Bronchial epithelial cell (primary cell): ENCODE data around the gene RNF181. TPM values are rescaled to one million over a fixed set of nuclear protein-coding genes. Genes with fewer than 3 reads are reported as not detected.
"Not testable (repeated sequence)": the region's sequence is repeated elsewhere in the genome, so short reads cannot be mapped to it uniquely, and the experiment has no call there.

Source experiments
- DNase-seq: peaks from one replicate; pipeline ENCODE4 v3.0.0-alpha.2; 2010; ENCODE audit warnings: low read depth
- FAIRE-seq: peaks from 2 replicates; lab custom pipeline; 2011; peaks lifted over from hg19 to GRCh38; lab: Jason Lieb, UNC
- H3K27me3 ChIP-seq: 2 replicates; pipeline ENCODE4 v1.5.1; 2011; ENCODE audit warnings: low read length; ENCODE audit not compliant: control insufficient read depth, insufficient read depth
- H3K36me3 ChIP-seq: 2 replicates; pipeline ENCODE4 v1.5.1; 2011; ENCODE audit warnings: low read length; ENCODE audit not compliant: control insufficient read depth, insufficient read depth
- H3K4me3 ChIP-seq: 2 replicates; pipeline ENCODE4 v1.5.1; 2011; ENCODE audit warnings: mild to moderate bottlenecking, low read depth, low read length, control low read depth
- CTCF ChIP-seq: IDR thresholded peaks from 2 replicates; pipeline ENCODE4 v1.5.1; 2011; ENCODE audit warnings: mild to moderate bottlenecking, moderate library complexity, low read length, control low read depth, inconsistent platforms; ENCODE audit not compliant: insufficient read depth, severe bottlenecking
- total RNA-seq: library from RNA; depleted of rRNA; stranded (reverse); fragments of >200 nt; gene quantifications from 2 replicates; pipeline ENCODE4 v1.2.1, GENCODE V29; 2014

The RNF181 gene
- total RNA-seq, 1 donor from 2014 or later: 240 TPM

DNA sequence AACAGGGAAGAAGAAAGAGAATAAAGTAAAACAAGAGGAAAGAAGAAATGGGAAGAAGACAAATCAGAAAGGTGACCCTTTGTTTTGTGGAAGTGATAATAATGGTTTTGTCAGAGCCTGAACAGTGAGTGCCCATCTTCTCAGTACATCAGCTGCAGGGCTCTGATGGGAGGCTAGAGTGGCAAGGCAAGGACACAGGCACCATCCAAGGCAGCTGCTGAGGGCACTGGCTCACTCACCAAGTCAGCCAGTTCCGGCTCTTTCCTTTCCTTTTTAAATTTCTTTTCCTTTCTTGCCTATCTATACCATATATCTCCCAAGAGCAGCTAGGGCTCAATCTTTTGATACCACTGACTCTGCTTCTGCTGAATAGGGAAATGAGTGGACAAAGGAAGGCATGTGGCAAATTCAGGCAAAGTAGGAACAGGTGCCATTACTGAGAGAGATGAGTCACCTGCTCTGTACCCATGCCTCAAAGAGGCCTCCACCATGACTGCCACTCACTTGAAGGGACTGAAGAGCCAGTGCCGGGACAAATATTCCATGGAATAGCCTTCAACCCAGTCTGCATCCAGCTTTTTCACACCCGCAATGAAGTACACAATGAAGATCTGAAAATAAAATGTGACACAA is 40.4 kb upstream of the RNF181 start:
- Histone ChIP-seq H3K27me3 (no peaks in the 10 kb centered on the region), H3K36me3 (peaks cover 13% of the 10 kb centered on the region), H3K4me3 (no peak overlapping the region)
- TF ChIP-seq CTCF: no peak
- FAIRE-seq: no peak
- DNase-seq: no peak

DNA sequence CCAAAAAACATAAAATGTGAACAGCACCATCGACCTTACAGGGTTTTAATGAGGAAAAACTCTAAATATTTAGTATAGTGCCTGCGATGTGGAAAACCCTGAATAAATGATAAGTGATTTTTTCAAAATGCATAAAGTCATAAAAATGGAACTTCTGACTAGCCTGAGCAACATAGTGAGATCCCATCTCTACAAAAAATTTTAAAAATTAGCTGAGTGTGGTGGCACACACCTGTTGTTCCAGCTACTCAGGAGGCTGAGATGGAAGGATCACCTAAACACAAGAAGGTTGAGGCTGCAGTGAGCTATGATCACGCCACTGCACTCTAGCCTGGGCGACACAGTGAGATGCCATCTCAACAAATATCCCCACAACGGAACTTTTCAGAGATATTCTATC is 38.4 kb upstream of the RNF181 start:
- Histone ChIP-seq H3K27me3 (no peaks in the 10 kb centered on the region), H3K36me3 (peaks cover 13% of the 10 kb centered on the region), H3K4me3 (no peak overlapping the region)
- FAIRE-seq: no peak
- no peak for DNase-seq
- no peak for TF ChIP-seq CTCF

GRCh38 chr2:85558160-85558559 is 37.4 kb upstream of the RNF181 start:
- Histone ChIP-seq H3K4me3 (no peak overlapping the region), H3K27me3 (no peaks in the 10 kb centered on the region), H3K36me3 (peaks cover 9% of the 10 kb centered on the region)
- FAIRE-seq: no peak
- DNase-seq: no peak
- no peak for TF ChIP-seq CTCF

GRCh38 chr2:85560403-85560726 is 35.2 kb upstream of the RNF181 start:
- not testable (repeated sequence) for DNase-seq, FAIRE-seq, H3K27me3 ChIP-seq, H3K36me3 ChIP-seq
- H3K4me3 ChIP-seq: peak overlapping the region; percentile 68

- no peak for TF ChIP-seq CTCF
- peaks cover 4% of the 10 kb centered on the region for H3K36me3 ChIP-seq
- FAIRE-seq (no peak), DNase-seq (no peak)
- no peaks in the 10 kb centered on the region for H3K27me3 ChIP-seq
- peak overlapping the region; percentile 68 for H3K4me3 ChIP-seq
Measured at GRCh38 chr2:85560812-85561279, 34.7 kb upstream of the RNF181 start.

GRCh38 chr2:85561280-85562212 is 34.0 kb upstream of the RNF181 start, which contains the start of gene GGCX:
TSS of gene GGCX (minus strand) at chr2:85561493. CDS start at chr2:85561428, 65 bp downstream.
- H3K36me3 ChIP-seq: peaks cover 4% of the 10 kb centered on the region
- no peak for FAIRE-seq
- H3K27me3 ChIP-seq: no peaks in the 10 kb centered on the region
- peak; percentile 15 for TF ChIP-seq CTCF
- peak; percentile 85 for DNase-seq
- H3K4me3 ChIP-seq: peak within 1 kb of the TSS; percentile 68
